Ovary (tissue), 9 donors: ENCODE results near the gene MFGE8. TPM values are rescaled to one million over a fixed set of nuclear protein-coding genes. Genes with fewer than 3 reads are reported as not detected.

Experiments used
- DNase-seq, 5 donors: peaks; one replicate each; pipeline ENCODE4 v3.0.0-alpha.2; 2019 to 2020
- H3K27ac ChIP-seq, 2 donors: fragments of 200-600 bp; one replicate each; pipeline versions ENCODE4 v1.5.1 to v1.8.0; 2019 to 2022
- H3K27me3 ChIP-seq: fragments of 200-600 bp; one replicate; pipeline ENCODE4 v1.8.0; 2022
- H3K36me3 ChIP-seq: fragments of 200-600 bp; sonication (generic); one replicate; pipeline ENCODE4 v1.5.1; 2019
- H3K4me1 ChIP-seq: one replicate; pipeline ENCODE4 v1.8.1; 2013; ENCODE audit warnings: mild to moderate bottlenecking, moderate library complexity; ENCODE audit not compliant: insufficient read depth
- H3K4me3 ChIP-seq: fragments of 200-600 bp; sonication (generic); one replicate; pipeline ENCODE4 v1.5.1; 2017
- H3K9me3 ChIP-seq, 2 donors: fragments of 200-600 bp in 1 of 2; sonication (generic) in 1 of 2; one replicate each; pipeline versions ENCODE4 v1.5.1 to v1.8.1; 2013 to 2019; ENCODE audit warnings: mild to moderate bottlenecking in 1 of 2, moderate library complexity in 1 of 2
- EP300 ChIP-seq: sonication (generic); formaldehyde crosslinking; IDR thresholded peaks from one replicate; pipeline ENCODE4 v1.6.1; 2017; ENCODE audit warnings: antibody characterized with exemption
- POLR2A ChIP-seq: fragments of 450-650 bp; IDR thresholded peaks from one replicate; pipeline ENCODE4 v1.6.1; 2017; ENCODE audit warnings: antibody characterized with exemption, mild to moderate bottlenecking, moderate library complexity
- WGBS, 3 donors: extraction: QIAGEN DNeasy Blood & Tissue Kit in 1 of 3; methylation state at CpG; one replicate each; pipeline versions ENCODE4 v1.1.5 to v1.1.7; 2013 to 2017; 5-methylcytosine and 5-hydroxymethylcytosine counted together
- intact Hi-C, 4 donors: fragments of 100-400 bp; cut with DNase I; formaldehyde crosslinking; loops; one replicate each; pipeline versions ENCODE4 v1.11.0 to v1.15.1; 2022 to 2023
- polyA plus RNA-seq, 2 donors: library from polyadenylated mRNA; stranded (reverse); fragments of 200-250 nt in 1 of 2; fragments of 350-450 nt in 1 of 2; fragmentation: Illumina TruSeq in 1 of 2; extraction: RNeasy Lipid Tissue Mini Kit (QIAGEN cat#74804) in 1 of 2; gene quantifications; one replicate each; pipeline ENCODE4 v1.2.3, GENCODE V29; 2013 to 2014
- total RNA-seq, 7 donors: library from RNA; depleted of rRNA in 2 of 7; stranded (reverse); fragments of >200 nt in 2 of 7; fragmentation: NEBNext Ultra II Directional in 3 of 7; extraction: Animal tissue kit (Norgen Biotek cat#: 25700) in 3 of 7; gene quantifications; one replicate each; pipeline versions ENCODE4 v1.1.0 to v1.2.4, GENCODE V29; 2016 to 2023
- TF ChIP-seq, protein P1 (sequence below), 3 donors: fragments of 450-650 bp in 2 of 3; fragments of 200-600 bp in 1 of 3; IDR thresholded peaks; one replicate each; pipeline versions ENCODE4 v1.5.1 to v1.8.0; 2016 to 2022; ENCODE audit warnings: antibody characterized with exemption in 3 of 3, mild to moderate bottlenecking in 1 of 3
- donor health status: DM: no; HTN: no; CAD: no; lungs with moderate emphysema.
- donor health status: DM: no; HTN: no; CAD: no.
- donor health status: Bipolar disorder and iron deficiency.
- donor health status: DM: yes; HTN: yes; CAD: no.
- donor health status: DM: no; HTN: no; CAD: no.
- donor health status: DM: yes; HTN: yes; CAD: no.

The MFGE8 gene
- total and polyA plus RNA-seq, 9 donors = 193 to 383 (median 213) TPM

DNA sequence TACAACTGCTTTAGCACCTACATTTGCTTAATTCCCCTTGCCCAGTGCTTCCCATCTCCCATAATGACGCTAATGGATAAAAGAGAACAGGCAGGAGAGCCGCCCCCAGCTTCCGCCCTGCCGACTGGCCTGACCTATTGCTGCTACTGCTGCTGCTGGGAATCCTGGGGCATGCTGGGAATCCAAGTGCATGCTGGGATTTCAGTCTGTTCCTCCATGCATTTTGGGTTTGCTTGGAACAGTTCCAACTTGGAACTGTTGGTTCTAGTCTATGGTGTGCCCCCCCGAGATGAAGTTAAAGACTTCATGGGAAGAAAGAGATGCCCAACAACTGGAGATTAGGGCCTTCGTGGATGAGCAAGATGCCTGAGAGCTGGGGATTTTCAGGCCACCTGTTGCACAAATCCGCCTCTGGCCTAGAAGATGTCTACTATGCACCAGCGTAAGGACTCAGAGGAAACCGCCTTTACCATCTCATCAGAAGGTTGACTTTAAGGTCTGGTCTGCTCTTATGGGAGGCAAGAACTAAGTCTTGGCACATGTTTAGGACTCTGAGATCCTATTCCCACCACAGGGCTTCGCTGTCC is 46.8 kb downstream of the MFGE8 start:
- H3K27ac ChIP-seq = no peak overlapping the region
- H3K4me3 ChIP-seq = no peak overlapping the region
- H3K27me3 ChIP-seq = no peaks in the 10 kb centered on the region
- H3K9me3 ChIP-seq = no peaks in the 10 kb centered on the region
- H3K36me3 ChIP-seq = no peaks in the 10 kb centered on the region
- TF ChIP-seq EP300 = no peak
- WGBS, 3 donors = 90 to 95% (median 93%) methylated on average over 10 of the region's 10 CpGs
- intact Hi-C loops = no loop called here
- H3K4me1 ChIP-seq = no peaks in the 10 kb centered on the region
- no peak for DNase-seq

DNA sequence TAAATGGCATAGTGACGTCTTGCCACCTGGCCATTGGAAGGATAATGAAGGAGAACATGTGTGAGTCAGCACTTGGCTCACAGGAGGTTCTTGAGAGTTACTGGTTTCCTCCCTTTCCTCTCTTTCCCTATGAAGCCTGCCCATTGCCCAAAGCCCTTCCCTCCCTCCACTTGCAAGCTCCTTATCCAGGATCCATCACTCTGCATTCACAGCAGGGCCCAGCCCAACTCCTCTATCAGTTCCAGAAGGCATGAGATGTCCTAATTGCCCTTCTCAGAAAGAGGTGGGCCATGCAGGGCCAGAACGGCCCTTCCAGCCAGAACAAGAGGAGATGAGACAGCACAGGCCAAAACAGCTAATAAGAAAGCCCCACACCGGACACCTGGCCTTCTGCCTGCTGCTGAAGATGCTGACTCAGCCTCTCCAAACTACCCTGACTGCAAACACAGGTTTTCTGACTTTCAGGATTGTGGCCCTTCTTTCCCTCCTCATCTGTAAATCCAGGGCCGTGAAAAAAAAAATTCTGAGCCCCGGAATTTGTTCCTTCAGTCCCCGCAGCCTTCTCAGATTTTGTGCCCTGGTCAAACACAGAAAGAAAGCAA is 47.6 kb downstream of the MFGE8 start:
- 55 to 65% (median 58%) methylated on average over 6 of the region's 6 CpGs for WGBS, 3 donors
- Histone ChIP-seq H3K4me3 (no peak overlapping the region), H3K4me1 (no peaks in the 10 kb centered on the region), H3K27ac (no peak overlapping the region), H3K27me3 (no peaks in the 10 kb centered on the region), H3K9me3 (no peaks in the 10 kb centered on the region), H3K36me3 (no peaks in the 10 kb centered on the region)
- DNase-seq = no peak
- TF ChIP-seq POLR2A (no peak), EP300 (no peak)
- TF ChIP-seq, protein P1, sequence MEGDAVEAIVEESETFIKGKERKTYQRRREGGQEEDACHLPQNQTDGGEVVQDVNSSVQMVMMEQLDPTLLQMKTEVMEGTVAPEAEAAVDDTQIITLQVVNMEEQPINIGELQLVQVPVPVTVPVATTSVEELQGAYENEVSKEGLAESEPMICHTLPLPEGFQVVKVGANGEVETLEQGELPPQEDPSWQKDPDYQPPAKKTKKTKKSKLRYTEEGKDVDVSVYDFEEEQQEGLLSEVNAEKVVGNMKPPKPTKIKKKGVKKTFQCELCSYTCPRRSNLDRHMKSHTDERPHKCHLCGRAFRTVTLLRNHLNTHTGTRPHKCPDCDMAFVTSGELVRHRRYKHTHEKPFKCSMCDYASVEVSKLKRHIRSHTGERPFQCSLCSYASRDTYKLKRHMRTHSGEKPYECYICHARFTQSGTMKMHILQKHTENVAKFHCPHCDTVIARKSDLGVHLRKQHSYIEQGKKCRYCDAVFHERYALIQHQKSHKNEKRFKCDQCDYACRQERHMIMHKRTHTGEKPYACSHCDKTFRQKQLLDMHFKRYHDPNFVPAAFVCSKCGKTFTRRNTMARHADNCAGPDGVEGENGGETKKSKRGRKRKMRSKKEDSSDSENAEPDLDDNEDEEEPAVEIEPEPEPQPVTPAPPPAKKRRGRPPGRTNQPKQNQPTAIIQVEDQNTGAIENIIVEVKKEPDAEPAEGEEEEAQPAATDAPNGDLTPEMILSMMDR (IDR thresholded peaks at IDR 0.05) = no peak
- intact Hi-C loops = no loop called here

DNA sequence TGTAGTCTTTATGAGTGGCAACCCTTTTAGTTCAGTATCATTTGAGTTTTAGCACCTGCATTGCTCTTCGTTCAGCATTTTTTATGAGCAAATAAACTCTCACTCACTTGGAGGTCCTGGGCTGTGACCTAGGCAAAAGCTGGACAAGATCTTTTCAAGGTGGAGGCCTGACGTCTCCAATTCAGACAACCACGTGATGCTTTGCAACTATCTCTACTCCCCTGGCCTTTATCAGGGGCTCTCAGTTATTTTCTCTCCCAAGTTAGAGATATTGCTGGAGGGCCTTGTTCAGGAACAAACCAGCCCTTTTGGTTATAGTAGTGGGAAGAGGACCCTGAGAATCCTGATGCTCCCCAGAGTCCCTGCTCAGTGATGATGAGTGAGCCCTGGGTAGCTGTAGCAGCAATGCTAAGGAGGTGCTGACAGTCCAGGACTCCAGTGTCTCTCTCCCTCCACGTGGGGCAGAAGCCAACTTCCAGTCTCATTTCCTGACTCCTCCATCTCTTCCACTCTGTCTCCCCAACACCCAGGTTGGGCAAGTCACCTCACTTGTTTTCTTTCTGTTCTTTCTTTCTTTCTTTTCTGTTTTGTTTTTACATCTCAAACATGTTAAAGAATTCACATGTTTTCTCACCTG is 48.2 kb downstream of the MFGE8 start:
- H3K27ac ChIP-seq = no peak overlapping the region
- H3K36me3 ChIP-seq = no peaks in the 10 kb centered on the region
- TF ChIP-seq, protein P1 (IDR thresholded peaks at IDR 0.05) = no peak
- TF ChIP-seq POLR2A (no peak), EP300 (no peak)
- no peaks in the 10 kb centered on the region for H3K27me3 ChIP-seq
- H3K4me1 ChIP-seq = no peaks in the 10 kb centered on the region
- H3K9me3 ChIP-seq = no peaks in the 10 kb centered on the region
- no peak overlapping the region for H3K4me3 ChIP-seq
- no peak for DNase-seq
- 23 to 31% (median 26%) methylated on average over 4 of the region's 4 CpGs for WGBS, 3 donors
- intact Hi-C loops = no loop called here

DNA sequence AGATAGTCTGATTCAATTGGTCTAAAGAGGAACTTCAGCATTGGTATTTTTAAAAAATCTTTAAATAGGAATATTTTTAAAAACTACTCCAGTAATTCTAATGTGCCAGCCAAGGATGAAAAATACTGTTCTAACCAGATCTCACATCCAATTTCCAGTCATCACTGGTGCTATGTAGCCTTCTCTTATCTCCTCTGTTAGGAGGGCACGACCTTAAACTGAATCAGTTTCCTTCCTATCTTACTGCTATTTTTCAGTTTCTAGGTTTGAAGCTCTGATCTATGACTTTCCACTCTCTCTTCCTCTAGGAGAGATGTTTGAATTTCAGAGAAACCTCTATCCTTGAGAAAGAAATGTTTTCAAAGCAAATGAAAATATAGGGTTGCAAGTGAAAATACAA is 49.8 kb downstream of the MFGE8 start:
- 10 to 34% (median 16%) methylated on average over 1 of the region's 1 CpG for WGBS, 3 donors
- TF ChIP-seq, protein P1 (IDR thresholded peaks at IDR 0.05) = no peak
- no peak for TF ChIP-seq EP300
- TF ChIP-seq POLR2A = no peak
- H3K27me3 ChIP-seq = no peaks in the 10 kb centered on the region
- H3K36me3 ChIP-seq = no peaks in the 10 kb centered on the region
- DNase-seq = no peak
- no peaks in the 10 kb centered on the region for H3K4me1 ChIP-seq
- no peaks in the 10 kb centered on the region for H3K9me3 ChIP-seq
- no peak overlapping the region for H3K27ac ChIP-seq
- no peak overlapping the region for H3K4me3 ChIP-seq
- intact Hi-C loops = no loop called here

DNA sequence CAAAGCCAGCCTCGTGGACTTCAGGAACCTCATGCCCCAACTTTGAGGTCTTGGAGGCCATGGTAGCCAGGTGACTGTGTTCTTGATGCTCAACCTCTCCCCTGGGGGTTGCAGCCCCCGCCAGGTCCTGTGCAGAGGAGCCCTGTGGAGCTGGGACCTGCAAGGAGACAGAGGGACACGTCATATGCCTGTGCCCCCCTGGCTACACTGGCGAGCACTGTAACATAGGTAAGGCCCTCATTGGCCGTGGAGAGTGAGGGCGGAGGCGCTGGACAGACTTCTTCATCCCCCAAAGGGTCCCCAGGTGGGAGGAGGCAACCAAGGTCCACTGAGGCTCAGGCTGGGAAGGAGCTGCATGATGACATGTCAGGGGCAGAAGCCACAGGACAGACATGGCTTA is 53.0 kb downstream of the MFGE8 start:
- Histone ChIP-seq H3K27me3 (no peaks in the 10 kb centered on the region), H3K4me3 (no peak overlapping the region), H3K9me3 (no peaks in the 10 kb centered on the region), H3K36me3 (no peaks in the 10 kb centered on the region), H3K4me1 (no peaks in the 10 kb centered on the region), H3K27ac (no peak overlapping the region)
- DNase-seq = no peak
- TF ChIP-seq, protein P1 (IDR thresholded peaks at IDR 0.05) = no peak
- no peak for TF ChIP-seq EP300
- no peak for TF ChIP-seq POLR2A
- WGBS, 3 donors = 82 to 88% (median 85%) methylated on average over 7 of the region's 7 CpGs
- intact Hi-C loops = no loop called here
